Measurements from ENCODE around the gene TCP11L2. TPM values are rescaled to one million over a fixed set of nuclear protein-coding genes. Genes with fewer than 3 reads are reported as not detected.
"Not testable (repeated sequence)": the region's sequence is repeated elsewhere in the genome, so short reads cannot be mapped to it uniquely, and the experiment has no call there.

TCP11L2 gene
- total and polyA plus RNA-seq, 4 donors, result 16.9 to 109 (median 31.9) TPM

DNA sequence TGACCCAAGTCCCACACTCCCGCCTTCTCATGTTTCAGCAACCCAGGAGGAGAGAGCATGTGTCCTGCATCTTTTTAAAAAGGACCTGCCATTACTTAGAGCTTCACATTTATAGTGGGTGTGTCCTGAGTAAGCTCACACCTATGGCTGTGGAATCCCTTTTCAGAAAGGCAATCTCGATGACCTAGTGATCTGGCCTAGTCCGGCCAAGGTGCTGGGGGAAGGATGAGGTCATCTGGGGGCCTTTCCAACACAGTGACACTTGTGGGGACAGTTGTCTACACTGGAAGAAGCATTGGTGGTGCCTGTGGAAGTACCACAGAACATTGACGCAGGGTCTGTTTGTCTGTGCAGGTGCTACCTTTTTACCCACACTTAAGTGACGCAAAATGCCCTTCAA is 8.2 kb downstream of the TCP11L2 start:
- H3K4me1 ChIP-seq (ENCODE audit: control insufficient read depth, insufficient read depth, low read length), result no peaks in the 10 kb centered on the region

DNA sequence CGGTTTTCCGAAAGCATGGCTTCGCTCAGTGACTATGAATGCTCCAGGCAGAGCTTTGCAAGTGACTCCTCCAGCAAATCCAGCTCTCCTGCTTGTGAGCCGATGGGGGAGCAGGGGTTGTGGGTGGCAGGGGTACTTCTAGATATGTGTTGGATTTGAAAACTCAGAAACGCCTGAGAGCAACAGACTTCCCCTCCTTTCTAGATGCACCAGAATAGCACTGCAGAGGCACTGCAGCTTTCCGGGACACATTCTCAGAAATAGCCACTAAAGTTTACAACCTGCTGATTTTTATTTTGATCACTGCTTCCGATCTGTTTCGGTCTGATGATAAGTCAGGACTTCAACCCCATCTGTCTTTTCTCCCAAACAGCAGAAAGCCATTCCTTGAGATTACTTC is 8.6 kb downstream of the TCP11L2 start:
- Histone ChIP-seq H3K4me1 (ENCODE audit: control insufficient read depth, insufficient read depth, low read length) (no peaks in the 10 kb centered on the region), H3K27me3 (ENCODE audit: control insufficient read depth, insufficient read depth, low read length) (no peaks in the 10 kb centered on the region), H3K36me3 (ENCODE audit: control insufficient read depth, insufficient read depth, low read length) (peaks cover 8% of the 10 kb centered on the region), H3K4me3 (ENCODE audit: low read depth, low read length) (no peak overlapping the region), H3K27ac (ENCODE audit: low read depth, low read length) (no peak overlapping the region), H3K9me3 (ENCODE audit: control insufficient read depth, insufficient read depth, low read length) (no peaks in the 10 kb centered on the region)
- DNase-seq (ENCODE audit: low read depth in 4 of 6, low spot score in 6 of 6), result no peak
- 79% methylated on average over 6 of the region's 8 CpGs for WGBS (ENCODE audit: insufficient coverage)

More for the DNA sequence above, 8.2 kb downstream of the TCP11L2 start:
- no peak for DNase-seq (ENCODE audit: low read depth in 4 of 6, low spot score in 6 of 6)
- H3K9me3 ChIP-seq (ENCODE audit: control insufficient read depth, insufficient read depth, low read length), result no peaks in the 10 kb centered on the region
- H3K27me3 ChIP-seq (ENCODE audit: control insufficient read depth, insufficient read depth, low read length), result no peaks in the 10 kb centered on the region
- no peak overlapping the region for H3K27ac ChIP-seq (ENCODE audit: low read depth, low read length)
- H3K4me3 ChIP-seq (ENCODE audit: low read depth, low read length), result no peak overlapping the region
- H3K36me3 ChIP-seq (ENCODE audit: control insufficient read depth, insufficient read depth, low read length), result peaks cover 8% of the 10 kb centered on the region
- WGBS (ENCODE audit: insufficient coverage), result 82% methylated on average over 3 of the region's 5 CpGs

- H3K4me1 ChIP-seq (ENCODE audit: control insufficient read depth, insufficient read depth, low read length); H3K9me3 ChIP-seq (ENCODE audit: control insufficient read depth, insufficient read depth, low read length); H3K27me3 ChIP-seq (ENCODE audit: control insufficient read depth, insufficient read depth, low read length); H3K4me3 ChIP-seq (ENCODE audit: low read depth, low read length); H3K36me3 ChIP-seq (ENCODE audit: control insufficient read depth, insufficient read depth, low read length); DNase-seq (ENCODE audit: low read depth in 4 of 6, low spot score in 6 of 6); H3K27ac ChIP-seq (ENCODE audit: low read depth, low read length): not testable (repeated sequence)
- WGBS (ENCODE audit: insufficient coverage), result no CpG with 5 or more reads among the region's 4 CpGs
These were observed 10.9 kb downstream of the TCP11L2 start for GRCh38 chr12:106313413-106313812.

- 86% methylated on average over 2 of the region's 4 CpGs for WGBS (ENCODE audit: insufficient coverage)
- H3K9me3 ChIP-seq (ENCODE audit: control insufficient read depth, insufficient read depth, low read length), result no peaks in the 10 kb centered on the region
- no peaks in the 10 kb centered on the region for H3K4me1 ChIP-seq (ENCODE audit: control insufficient read depth, insufficient read depth, low read length)
- no peak overlapping the region for H3K27ac ChIP-seq (ENCODE audit: low read depth, low read length)
- H3K27me3 ChIP-seq (ENCODE audit: control insufficient read depth, insufficient read depth, low read length), result no peaks in the 10 kb centered on the region
- H3K36me3 ChIP-seq (ENCODE audit: control insufficient read depth, insufficient read depth, low read length), result peaks cover 18% of the 10 kb centered on the region
- no peak overlapping the region for H3K4me3 ChIP-seq (ENCODE audit: low read depth, low read length)
- DNase-seq (ENCODE audit: low read depth in 4 of 6, low spot score in 6 of 6), result no peak
These were observed 13.0 kb downstream of the TCP11L2 start for GRCh38 chr12:106315523-106315922.

- WGBS (ENCODE audit: insufficient coverage), result 95% methylated on average over 4 of the region's 6 CpGs
- Histone ChIP-seq H3K27me3 (ENCODE audit: control insufficient read depth, insufficient read depth, low read length) (no peaks in the 10 kb centered on the region), H3K9me3 (ENCODE audit: control insufficient read depth, insufficient read depth, low read length) (no peaks in the 10 kb centered on the region), H3K36me3 (ENCODE audit: control insufficient read depth, insufficient read depth, low read length) (peaks cover 23% of the 10 kb centered on the region), H3K4me3 (ENCODE audit: low read depth, low read length) (no peak overlapping the region), H3K27ac (ENCODE audit: low read depth, low read length) (no peak overlapping the region), H3K4me1 (ENCODE audit: control insufficient read depth, insufficient read depth, low read length) (no peaks in the 10 kb centered on the region)
- DNase-seq (ENCODE audit: low read depth in 4 of 6, low spot score in 6 of 6), result no peak
These were observed 15.0 kb downstream of the TCP11L2 start for GRCh38 chr12:106317406-106318082.

- no peaks in the 10 kb centered on the region for H3K9me3 ChIP-seq (ENCODE audit: control insufficient read depth, insufficient read depth, low read length)
- H3K27me3 ChIP-seq (ENCODE audit: control insufficient read depth, insufficient read depth, low read length), result no peaks in the 10 kb centered on the region
- H3K4me1 ChIP-seq (ENCODE audit: control insufficient read depth, insufficient read depth, low read length), result no peaks in the 10 kb centered on the region
- peaks cover 23% of the 10 kb centered on the region for H3K36me3 ChIP-seq (ENCODE audit: control insufficient read depth, insufficient read depth, low read length)
- H3K4me3 ChIP-seq (ENCODE audit: low read depth, low read length), result no peak overlapping the region
- DNase-seq (ENCODE audit: low read depth in 4 of 6, low spot score in 6 of 6), result no peak
- H3K27ac ChIP-seq (ENCODE audit: low read depth, low read length), result no peak overlapping the region
- WGBS (ENCODE audit: insufficient coverage), result 95% methylated on average over 6 of the region's 7 CpGs
These were observed 18.8 kb downstream of the TCP11L2 start for GRCh38 chr12:106321139-106321850.

- no peaks in the 10 kb centered on the region for H3K27me3 ChIP-seq (ENCODE audit: control insufficient read depth, insufficient read depth, low read length)
- no peak for DNase-seq (ENCODE audit: low read depth in 4 of 6, low spot score in 6 of 6)
- no peak overlapping the region for H3K27ac ChIP-seq (ENCODE audit: low read depth, low read length)
- H3K4me1 ChIP-seq (ENCODE audit: control insufficient read depth, insufficient read depth, low read length), result no peaks in the 10 kb centered on the region
- H3K9me3 ChIP-seq (ENCODE audit: control insufficient read depth, insufficient read depth, low read length), result no peaks in the 10 kb centered on the region
- peaks cover 23% of the 10 kb centered on the region for H3K36me3 ChIP-seq (ENCODE audit: control insufficient read depth, insufficient read depth, low read length)
- no peak overlapping the region for H3K4me3 ChIP-seq (ENCODE audit: low read depth, low read length)
- WGBS (ENCODE audit: insufficient coverage), result no CpG with 5 or more reads among the region's 2 CpGs
These were observed 21.0 kb downstream of the TCP11L2 start for GRCh38 chr12:106323537-106323936.

DNA sequence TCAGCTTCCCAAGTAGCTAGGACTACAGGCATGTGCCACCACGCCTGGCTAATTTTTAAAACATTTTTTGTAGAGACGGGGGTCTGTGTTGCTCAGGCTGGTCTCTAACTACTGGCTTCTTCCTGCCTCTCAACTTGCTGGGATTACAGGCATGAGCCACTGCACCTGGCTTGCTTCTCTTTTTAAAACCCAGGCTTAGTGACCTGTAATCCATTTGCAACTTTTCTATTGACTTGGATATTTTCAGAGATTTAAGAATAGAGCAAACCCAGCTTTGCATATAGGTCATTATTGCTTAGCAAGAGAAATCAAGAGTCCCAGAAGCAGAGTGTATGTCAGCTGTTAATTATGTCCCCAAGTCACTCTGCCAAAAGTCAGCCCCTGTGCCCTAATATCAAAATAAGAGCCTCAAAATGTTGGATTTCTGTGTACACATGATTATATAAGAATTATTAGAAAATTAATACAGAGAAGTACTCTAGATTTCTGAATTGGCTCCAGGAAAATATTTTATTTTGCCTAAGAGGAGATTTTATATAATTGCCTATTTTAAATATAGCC is 24.9 kb downstream of the TCP11L2 start:
- no CpG with 5 or more reads among the region's 2 CpGs for WGBS (ENCODE audit: insufficient coverage)
- no peak overlapping the region for H3K27ac ChIP-seq (ENCODE audit: low read depth, low read length)
- H3K4me3 ChIP-seq (ENCODE audit: low read depth, low read length), result no peak overlapping the region
- DNase-seq (ENCODE audit: low read depth in 4 of 6, low spot score in 6 of 6), result no peak
- H3K36me3 ChIP-seq (ENCODE audit: control insufficient read depth, insufficient read depth, low read length), result peaks cover 10% of the 10 kb centered on the region
- H3K4me1 ChIP-seq (ENCODE audit: control insufficient read depth, insufficient read depth, low read length), result no peaks in the 10 kb centered on the region
- no peaks in the 10 kb centered on the region for H3K9me3 ChIP-seq (ENCODE audit: control insufficient read depth, insufficient read depth, low read length)
- H3K27me3 ChIP-seq (ENCODE audit: control insufficient read depth, insufficient read depth, low read length), result no peaks in the 10 kb centered on the region

DNA sequence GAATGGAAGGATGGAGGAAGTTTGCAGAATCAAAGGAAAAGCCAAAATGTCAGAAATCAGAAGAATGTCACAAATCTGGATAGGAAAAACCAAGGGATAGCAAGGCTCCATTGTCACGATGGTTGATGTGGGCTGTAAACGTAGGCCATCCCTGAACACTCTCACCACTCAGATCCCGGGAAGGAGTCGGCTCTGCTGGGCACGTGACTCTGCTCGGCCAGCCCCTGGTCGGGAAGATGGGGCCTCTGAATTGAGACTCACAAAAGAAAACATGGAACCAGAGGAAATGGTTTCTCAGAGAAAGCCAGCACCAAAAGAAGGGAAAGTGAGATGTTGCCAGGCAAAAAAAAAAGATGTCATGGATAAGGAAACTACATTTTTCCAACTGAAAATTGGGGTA is 26.2 kb downstream of the TCP11L2 start:
- H3K4me1 ChIP-seq (ENCODE audit: control insufficient read depth, insufficient read depth, low read length), result no peaks in the 10 kb centered on the region
- H3K9me3 ChIP-seq (ENCODE audit: control insufficient read depth, insufficient read depth, low read length), result no peaks in the 10 kb centered on the region
- no peak overlapping the region for H3K4me3 ChIP-seq (ENCODE audit: low read depth, low read length)
- H3K36me3 ChIP-seq (ENCODE audit: control insufficient read depth, insufficient read depth, low read length), result peaks cover 5% of the 10 kb centered on the region
- H3K27me3 ChIP-seq (ENCODE audit: control insufficient read depth, insufficient read depth, low read length), result no peaks in the 10 kb centered on the region
- no peak overlapping the region for H3K27ac ChIP-seq (ENCODE audit: low read depth, low read length)
- WGBS (ENCODE audit: insufficient coverage), result 75% methylated on average over 4 of the region's 7 CpGs
- DNase-seq (ENCODE audit: low read depth in 4 of 6, low spot score in 6 of 6), result no peak
